Neural progenitor cell (in vitro differentiated cells): Measurements from ENCODE around the gene PLEKHA7.

ENCODE experiments used
- EZH2 ChIP-seq: fragments of 200-600 bp; sonication (generic); IDR thresholded peaks from 2 replicates; pipeline ENCODE4 v1.6.1; 2017; ENCODE audit warnings: antibody characterized with exemption, mild to moderate bottlenecking, moderate library complexity
- TF ChIP-seq, protein P1 (sequence below): fragments of 200-600 bp; sonication (generic); IDR thresholded peaks from 2 replicates; pipeline ENCODE4 v1.5.1; 2017; ENCODE audit warnings: antibody characterized with exemption, mild to moderate bottlenecking

DNA sequence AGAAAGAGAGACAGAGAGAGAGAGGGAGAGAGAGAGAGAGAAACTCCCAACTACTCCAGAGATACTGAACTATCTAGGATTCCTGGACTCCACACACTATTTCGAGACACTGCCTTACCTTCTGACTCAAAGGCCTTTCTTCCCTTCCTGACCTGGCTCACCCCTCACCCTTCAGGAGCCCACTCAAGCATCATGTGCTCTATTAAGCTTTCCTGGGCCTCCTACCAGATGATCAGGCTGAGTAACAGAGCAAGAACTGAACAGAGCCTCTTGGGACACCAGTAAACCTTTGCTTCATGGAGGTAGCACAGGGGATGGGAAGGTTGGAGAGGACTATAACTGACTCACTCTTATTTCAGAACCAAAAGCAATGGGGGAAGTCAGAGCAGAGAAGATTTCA lies 31.4 kb downstream of the PLEKHA7 start:
- TF ChIP-seq EZH2, result no peak
- TF ChIP-seq, protein P1, sequence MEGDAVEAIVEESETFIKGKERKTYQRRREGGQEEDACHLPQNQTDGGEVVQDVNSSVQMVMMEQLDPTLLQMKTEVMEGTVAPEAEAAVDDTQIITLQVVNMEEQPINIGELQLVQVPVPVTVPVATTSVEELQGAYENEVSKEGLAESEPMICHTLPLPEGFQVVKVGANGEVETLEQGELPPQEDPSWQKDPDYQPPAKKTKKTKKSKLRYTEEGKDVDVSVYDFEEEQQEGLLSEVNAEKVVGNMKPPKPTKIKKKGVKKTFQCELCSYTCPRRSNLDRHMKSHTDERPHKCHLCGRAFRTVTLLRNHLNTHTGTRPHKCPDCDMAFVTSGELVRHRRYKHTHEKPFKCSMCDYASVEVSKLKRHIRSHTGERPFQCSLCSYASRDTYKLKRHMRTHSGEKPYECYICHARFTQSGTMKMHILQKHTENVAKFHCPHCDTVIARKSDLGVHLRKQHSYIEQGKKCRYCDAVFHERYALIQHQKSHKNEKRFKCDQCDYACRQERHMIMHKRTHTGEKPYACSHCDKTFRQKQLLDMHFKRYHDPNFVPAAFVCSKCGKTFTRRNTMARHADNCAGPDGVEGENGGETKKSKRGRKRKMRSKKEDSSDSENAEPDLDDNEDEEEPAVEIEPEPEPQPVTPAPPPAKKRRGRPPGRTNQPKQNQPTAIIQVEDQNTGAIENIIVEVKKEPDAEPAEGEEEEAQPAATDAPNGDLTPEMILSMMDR, result no peak
